ENCODE measurements around the gene AMOTL1.
"Not testable (repeated sequence)": the region's sequence is repeated elsewhere in the genome, so short reads cannot be mapped to it uniquely, and the experiment has no call there.

AMOTL1 gene

DNA sequence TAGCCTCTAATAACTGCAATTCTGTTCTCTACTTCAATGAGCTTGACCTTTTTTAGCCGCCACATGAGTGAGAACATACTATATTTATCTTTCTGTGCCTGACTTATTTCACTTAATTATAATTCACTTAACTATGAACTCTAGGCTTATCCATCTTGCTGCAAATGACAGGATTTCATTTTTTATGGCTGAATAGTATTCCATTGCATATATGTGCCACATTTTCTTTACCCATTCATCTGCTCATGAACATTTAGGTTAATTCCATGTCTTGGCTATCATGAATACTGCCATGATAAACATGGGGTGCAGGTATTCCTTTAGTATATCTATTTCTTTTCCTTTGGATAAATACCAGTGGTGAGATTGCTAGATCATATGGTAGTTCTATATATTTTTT, 120.0 kb downstream of the AMOTL1 start:
- no peak for DNase-seq

GRCh38 chr11:94895451-94895850, 127.3 kb downstream of the AMOTL1 start:
- no peak for DNase-seq

GRCh38 chr11:94895971-94896370, 127.8 kb downstream of the AMOTL1 start:
- DNase-seq, result no peak

- DNase-seq, result peak in 2 of 6 experiments; percentile 6 to 35
Measured at GRCh38 chr11:94897330-94897768, 129.2 kb downstream of the AMOTL1 start.

DNA sequence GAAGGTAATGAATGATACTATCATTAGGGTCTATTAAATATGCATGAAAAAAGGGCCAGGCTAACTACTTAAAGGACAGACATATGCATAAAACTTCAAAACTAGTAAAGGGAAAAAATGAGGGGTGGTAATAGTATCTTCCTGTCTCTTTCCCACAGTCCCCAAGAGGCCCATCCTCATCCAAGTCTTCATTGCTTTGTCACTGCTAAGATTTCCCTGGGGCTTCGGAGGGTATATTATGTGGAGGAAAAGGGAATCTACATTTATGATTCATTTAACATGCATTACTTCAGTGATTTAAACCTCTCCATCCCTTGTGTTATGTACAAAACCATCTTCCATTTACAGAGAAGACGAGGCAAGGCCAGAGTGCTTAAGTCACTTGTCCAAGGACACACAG, 139.1 kb downstream of the AMOTL1 start:
- no peak for DNase-seq

GRCh38 chr11:94909371-94909820, 141.2 kb downstream of the AMOTL1 start:
- DNase-seq, result no peak

- no peak for DNase-seq
Measured at GRCh38 chr11:94910270-94910669, 142.1 kb downstream of the AMOTL1 start.

DNA sequence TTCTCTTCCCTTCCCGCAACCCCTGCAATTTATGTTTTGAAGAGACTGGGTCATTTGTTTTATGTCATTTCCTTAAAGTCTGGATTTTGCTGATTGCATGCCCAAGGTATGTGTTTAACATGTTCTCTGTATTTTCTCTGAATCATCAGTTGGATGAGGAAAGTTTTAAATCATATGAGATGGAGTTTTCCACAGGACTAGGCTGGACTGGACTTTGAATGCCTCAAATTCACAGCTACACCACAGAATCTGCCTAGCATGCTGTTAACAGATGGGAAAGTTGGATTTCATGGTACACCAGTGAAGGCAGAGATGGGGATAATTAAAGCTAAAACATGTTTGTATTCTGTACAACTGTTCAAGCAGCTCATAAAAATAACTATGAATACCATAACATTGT, 142.6 kb downstream of the AMOTL1 start:
- DNase-seq, result no peak

DNA sequence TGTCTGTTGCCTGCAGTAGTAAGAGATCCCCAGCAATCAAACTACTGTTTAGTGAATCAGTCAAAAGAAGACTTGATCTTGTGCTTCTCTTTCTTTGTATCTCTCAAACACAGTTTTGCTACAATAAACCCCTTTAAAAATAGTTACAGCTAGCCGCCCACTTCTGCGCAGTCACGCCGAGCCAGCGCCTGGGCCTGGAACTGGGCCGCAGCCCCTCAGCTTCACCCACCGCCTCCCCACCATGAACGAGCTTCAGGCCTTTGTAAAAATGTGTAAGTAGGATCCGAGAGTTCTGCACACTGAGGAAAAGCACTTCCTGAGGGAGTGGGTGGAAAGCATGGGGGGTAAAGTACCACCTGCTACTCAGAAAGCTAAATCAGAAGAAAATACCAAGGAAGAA, 144.7 kb downstream of the AMOTL1 start:
- DNase-seq, result no peak

GRCh38 chr11:94913718-94914394, 145.7 kb downstream of the AMOTL1 start:
- not testable (repeated sequence) for DNase-seq

DNA sequence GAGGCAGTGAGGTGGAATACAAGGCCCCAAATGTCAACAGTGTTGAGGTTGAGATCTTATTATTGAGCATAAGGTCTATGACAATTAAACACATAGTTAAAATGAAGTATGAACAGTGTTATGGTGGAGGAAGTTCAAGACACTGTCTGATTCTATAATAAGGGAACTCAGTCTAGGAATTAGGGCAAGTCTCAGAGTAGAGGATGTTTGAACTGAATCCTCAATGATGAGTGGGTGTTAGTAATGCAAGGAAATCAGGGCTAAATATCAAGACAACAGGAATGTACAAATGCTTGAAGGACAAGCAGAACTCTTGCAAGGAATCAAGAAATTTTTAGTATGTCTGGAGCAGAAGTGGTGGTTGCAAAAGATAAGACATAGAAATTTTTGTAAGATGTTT, 152.2 kb downstream of the AMOTL1 start:
- DNase-seq, result no peak

DNA sequence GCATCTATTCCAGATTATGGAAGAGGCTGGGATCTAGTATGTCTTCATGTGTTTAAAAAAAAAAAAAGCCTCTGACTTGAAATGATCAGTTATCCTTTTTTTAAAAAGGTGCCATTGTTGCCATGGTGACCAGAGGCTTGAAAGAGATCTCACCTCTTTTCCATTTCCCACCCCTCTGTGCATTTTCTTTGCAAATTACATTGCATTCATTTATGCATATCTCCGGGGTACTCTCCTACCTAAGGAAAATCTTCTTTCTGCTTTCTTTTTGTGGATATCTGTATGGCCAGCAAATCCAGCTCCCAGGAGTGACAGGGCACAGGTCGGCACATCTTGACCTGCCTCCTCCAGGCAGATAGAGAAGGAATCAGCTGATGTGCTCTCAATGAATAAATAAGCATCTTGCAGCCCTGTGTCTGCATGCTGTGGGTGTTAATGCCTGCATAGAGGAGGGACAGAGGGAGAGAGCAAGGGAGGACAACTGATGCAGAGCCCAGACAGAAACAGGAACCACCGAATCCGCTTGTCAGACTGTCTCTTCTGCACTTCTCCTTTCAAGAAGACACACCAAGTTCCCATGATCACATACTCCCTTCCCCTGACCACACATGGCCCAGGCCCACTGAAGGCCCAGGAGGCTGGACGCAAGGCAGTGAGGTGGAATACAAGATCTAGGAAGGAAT, 154.3 kb downstream of the AMOTL1 start:
- DNase-seq, result no peak

- DNase-seq, result no peak
Measured at GRCh38 chr11:94923004-94923334, 154.8 kb downstream of the AMOTL1 start.

DNA sequence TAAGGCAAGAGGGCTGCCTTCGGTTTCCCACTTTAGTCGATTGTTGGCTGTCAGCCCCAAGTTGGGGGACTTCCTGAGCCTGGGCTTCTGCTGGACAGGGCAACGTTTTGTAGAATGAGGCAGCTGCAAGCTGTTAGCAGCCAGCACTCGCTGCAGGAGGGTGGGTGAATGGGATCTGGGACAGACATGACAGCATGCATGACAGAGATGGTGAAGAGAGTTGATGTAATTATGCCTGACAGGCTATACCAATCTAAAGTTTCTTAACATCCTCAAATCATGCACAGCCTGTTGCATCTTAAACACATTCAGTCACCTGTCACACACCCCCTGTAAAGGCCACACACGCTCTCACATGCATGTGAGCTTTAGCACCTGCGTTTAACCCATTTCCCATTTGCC, 156.0 kb downstream of the AMOTL1 start:
- DNase-seq, result no peak

GRCh38 chr11:94924612-94925011, 156.5 kb downstream of the AMOTL1 start:
- peak in 3 of 6 experiments; percentile 29 to 69 (median 49) for DNase-seq

GRCh38 chr11:94925422-94926270, 157.5 kb downstream of the AMOTL1 start:
- DNase-seq, result peak in 2 of 6 experiments; percentile 10 to 29

- no peak for DNase-seq
Measured at GRCh38 chr11:94926271-94926625, 158.1 kb downstream of the AMOTL1 start.
